Activated CD4-positive, alpha-beta memory T cell treated with anti-CD3 and anti-CD28 coated beads for 36 hours (primary cell): Measurements from ENCODE around the gene HSPA13. TPM values are rescaled to one million over a fixed set of nuclear protein-coding genes. Genes with fewer than 3 reads are reported as not detected.

Experiments used
- total RNA-seq, 2 experiments: library from RNA; stranded (reverse); gene quantifications; one replicate each; pipeline ENCODE4 v1.2.3, GENCODE V29; 2021

The HSPA13 gene
- total RNA-seq, 2 experiments from 2014 or later = 48.5 to 49.1 TPM

Other genes starting within 250 kb of the HSPA13 start
- not detected for gene LIPI, start 172.2 kb downstream of the HSPA13 start, total RNA-seq
- 1 to 10 TPM; 1.5 to 3.1 TPM for gene RBM11, start 167.0 kb downstream of the HSPA13 start, total RNA-seq
- 10 to 100 TPM; 47.5 to 48.4 TPM for gene SAMSN1, start 163.2 kb upstream of the HSPA13 start, total RNA-seq